GM19468 (cell line): ENCODE measurements around the gene DEPDC5.

Experiments
- ATAC-seq: cut with Tn5 transposase; IDR thresholded peaks from one replicate; pipeline ENCODE4 v1.9.1; 2021; ENCODE audit warnings: mild to moderate bottlenecking, moderate library complexity, moderate number of reproducible peaks; ENCODE audit not compliant: unreplicated experiment; ENCODE audit errors: extremely low read depth

The DEPDC5 gene

DNA sequence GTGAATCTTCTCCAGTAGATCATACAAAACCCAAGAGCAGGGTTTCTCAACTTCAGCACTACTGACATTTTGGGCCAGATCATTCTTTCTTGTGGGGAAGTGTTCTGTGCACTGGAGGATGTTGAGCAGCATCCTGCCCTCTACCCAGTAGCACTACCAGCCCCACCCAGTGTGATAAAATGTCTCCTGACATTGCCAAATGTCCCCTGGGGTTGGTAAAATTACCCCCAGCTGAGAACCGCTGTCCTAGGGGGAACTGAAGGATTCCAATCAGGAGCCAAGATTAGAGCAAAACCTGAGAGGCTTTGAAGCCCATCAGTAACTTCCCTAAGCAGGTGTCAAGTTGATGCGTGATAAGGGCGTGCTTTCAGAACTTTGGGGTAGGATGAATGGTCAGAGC is 129.2 kb downstream of the DEPDC5 start:
- no peak for ATAC-seq

- ATAC-seq = no peak
These were observed 130.2 kb downstream of the DEPDC5 start for GRCh38 chr22:31883989-31884388.

GRCh38 chr22:31891366-31892079 is 137.7 kb downstream of the DEPDC5 start:
- ATAC-seq = no peak

DNA sequence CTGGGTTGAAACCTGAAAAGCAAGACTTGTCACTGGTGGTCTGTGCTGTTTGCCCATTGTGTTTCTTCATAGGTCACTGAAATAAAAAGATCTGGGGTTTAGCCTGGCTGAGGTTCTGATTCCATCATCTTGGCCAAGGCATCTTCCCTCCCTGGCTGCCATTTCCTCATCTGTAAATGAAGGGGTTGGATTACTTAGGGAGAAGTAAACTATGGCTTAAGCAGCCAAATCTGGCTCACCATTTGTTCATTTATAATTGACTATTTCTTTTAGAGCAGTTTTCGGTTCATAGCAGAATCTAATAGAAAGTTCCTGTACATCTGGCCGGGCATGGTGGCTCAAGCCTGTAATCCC is 138.2 kb downstream of the DEPDC5 start:
- ATAC-seq = no peak

DNA sequence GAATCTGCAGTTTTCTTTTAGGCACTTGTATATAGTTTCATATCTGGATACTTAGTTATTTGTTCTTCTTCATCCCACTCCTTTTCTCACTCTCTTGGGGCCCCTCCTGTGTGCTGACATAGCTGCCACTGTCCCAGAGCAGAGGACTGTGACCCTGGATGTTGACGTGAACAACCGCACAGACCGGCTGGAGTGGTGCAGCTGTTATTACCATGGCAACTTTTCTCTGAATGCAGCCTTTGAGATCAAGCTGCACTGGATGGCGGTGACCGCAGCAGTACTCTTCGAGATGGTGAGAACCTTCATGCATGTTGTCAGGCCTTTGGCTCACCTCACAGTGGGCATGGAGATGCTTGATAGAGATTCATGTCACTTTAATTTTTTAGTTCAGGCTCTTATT is 139.6 kb downstream of the DEPDC5 start:
- no peak for ATAC-seq

DNA sequence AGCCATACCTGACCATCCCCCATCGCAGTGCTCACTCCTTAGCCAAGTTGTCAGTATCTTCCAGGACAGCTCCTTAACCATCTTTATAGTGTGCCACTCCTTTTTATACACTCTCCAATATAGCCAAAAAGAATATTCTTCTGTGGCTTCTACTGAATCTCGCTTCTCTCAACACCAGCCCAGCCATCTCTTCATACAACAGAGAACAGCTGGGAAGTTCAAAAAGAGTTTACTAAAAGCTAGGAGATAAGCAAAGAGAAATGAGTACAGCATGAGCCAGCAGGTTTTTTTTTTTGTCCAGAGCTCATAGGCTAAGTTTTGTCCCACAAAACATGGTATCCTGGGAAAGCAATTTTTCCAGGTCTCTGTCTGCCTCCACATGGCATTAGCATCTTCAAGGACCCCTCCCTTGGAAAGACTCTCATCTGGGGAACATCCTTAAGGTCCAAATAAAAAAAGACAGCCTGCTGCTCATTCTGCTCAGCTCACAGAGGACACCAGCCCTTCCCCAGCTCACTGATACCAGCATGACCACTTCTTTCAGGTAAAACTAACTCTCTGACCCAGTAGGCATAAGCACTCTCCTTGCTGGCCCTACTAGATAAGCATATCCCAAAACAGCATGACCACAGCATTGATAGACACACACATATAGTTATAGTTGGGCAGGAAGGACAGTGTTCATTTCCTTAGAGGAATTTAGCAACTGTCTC is 141.7 kb downstream of the DEPDC5 start:
- ATAC-seq = no peak

- no peak for ATAC-seq
These were observed 142.7 kb downstream of the DEPDC5 start for GRCh38 chr22:31896472-31896871.

DNA sequence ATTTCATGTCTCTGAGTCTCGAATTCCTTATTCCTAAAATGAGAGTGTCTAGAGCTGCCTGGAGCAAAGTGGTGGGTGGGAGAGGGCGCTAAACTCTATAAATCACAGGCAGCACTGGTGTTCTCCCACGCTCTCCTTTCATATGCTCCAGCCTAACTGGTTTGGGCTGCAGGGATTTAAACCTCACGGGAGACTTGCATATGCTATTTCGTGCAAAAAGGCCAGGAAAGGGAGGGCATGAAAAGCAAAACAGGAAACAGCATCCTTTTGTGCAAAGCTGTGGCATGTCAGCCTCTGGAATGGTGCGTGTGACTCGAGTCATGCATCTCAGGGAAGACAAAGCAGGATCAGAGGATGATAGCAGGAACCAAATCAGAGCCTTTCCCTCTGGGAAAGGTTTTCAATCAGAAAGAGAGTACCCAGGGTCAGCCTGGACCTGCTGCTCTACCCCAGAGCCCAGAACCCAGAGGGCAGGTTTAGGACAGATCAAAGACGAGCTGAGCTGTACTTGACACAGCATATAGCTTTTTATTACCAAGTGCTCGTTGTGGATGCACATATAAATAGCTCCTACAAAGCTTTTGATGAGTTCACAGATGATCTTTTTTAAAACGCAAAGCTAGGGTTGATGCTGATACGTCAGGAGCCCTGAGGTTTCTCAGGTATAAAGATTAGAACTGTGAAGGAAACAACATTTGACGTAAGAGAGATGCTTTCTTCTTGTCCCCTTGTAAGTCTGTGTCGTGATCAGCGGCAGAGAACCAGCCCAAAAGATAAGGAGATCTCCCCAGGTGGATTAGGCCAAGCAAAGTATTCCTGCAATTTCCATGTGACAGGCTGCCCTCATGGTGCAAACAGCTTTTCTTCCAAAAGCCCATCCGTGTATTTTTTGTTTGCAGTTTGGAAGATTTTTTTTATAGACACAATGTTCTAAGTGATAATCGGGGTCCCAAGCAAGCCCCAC is 144.3 kb downstream of the DEPDC5 start:
- no peak for ATAC-seq

DNA sequence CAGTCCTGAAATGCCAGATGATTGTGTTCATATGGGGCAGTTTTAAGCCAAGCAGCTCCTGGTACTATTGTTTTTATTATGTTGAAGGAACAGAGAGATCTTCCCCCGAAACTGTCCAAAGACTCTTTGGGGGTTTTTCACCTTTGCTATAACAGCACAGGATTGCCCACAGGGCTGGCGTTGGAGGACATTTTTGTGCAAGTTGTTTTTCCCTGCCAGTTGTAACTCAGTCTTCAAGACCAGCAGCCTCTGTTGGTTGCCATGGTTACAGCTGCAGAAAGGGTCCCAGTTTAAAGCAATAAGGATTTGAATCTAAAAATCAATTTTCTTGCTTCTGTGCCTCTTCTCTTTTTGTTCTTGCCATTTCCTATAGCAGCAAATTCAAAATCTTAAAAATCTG is 145.1 kb downstream of the DEPDC5 start:
- no peak for ATAC-seq

- no peak for ATAC-seq
These were observed 145.8 kb downstream of the DEPDC5 start for GRCh38 chr22:31899669-31900068.

- no peak for ATAC-seq
These were observed 147.7 kb downstream of the DEPDC5 start for GRCh38 chr22:31901388-31902137.

GRCh38 chr22:31904651-31905050 is 150.8 kb downstream of the DEPDC5 start:
- ATAC-seq = no peak

DNA sequence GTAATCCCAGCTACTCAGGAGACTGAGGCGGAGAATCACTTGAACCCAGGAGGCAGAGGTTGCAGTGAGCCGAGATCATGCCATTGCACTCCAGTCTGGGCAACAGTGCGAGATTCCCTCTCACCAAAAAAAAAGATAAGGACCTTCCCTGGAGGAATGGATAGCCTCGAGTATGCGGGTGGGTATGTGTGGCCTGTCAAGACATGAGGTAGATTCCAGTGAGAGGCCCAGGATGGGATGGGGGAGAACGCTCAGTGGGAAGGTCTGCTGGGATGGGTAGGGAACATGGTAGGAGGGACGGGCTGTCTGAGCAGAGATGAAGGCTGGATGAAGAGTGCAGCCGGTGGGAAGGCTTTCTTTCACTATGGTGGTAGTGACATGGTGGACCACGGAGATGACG is 151.5 kb downstream of the DEPDC5 start:
- no peak for ATAC-seq

DNA sequence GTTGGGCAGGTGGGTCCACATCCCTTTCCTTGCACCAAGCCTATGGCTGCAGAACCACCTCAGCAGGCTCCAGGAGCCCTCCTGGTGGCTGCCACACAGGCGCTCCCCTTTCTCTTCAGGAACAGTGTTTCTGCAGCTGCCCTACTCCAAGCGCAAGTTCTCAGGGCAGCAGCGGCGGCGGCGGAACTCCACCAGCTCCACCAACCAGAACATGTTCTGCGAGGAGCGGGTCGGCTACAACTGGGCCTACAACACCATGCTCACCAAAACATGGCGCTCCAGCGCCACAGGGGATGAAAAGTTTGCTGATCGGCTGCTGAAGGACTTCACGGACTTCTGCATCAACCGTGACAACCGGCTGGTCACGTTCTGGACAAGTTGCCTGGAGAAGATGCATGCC is 152.3 kb downstream of the DEPDC5 start:
- no peak for ATAC-seq

- no peak for ATAC-seq
These were observed 152.8 kb downstream of the DEPDC5 start for GRCh38 chr22:31906569-31906968.

DNA sequence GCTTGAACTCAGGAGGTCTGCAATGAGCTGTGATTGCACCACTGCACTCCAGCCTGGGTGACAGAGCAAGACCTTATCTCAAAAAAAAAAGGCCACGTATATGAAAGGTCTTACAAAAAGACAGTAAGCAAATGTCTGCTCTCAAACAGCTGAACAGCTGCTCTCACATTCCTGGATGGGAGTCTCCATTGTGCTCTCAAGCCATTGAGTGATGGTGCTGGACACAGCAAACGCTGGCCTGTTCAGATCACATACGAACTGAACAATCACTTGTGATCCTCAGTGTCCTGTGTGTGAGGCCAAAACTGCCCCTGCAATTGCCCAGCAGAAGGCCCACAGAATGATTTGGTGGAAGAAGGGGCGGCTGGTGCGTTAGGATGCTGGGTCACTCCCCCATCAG is 156.2 kb downstream of the DEPDC5 start:
- ATAC-seq = no peak

GRCh38 chr22:31911565-31912406 is 158.0 kb downstream of the DEPDC5 start:
- no peak for ATAC-seq

GRCh38 chr22:31912407-31912743 is 158.6 kb downstream of the DEPDC5 start:
- no peak for ATAC-seq

- ATAC-seq = no peak
These were observed 161.8 kb downstream of the DEPDC5 start for GRCh38 chr22:31915586-31915985.
